Suppressor macrophage treated with lipopolysaccharide for 4 hours (primary cell): ENCODE measurements around the gene KRTAP2-2.

Experiments used
- DNase-seq: peaks from one replicate; pipeline ENCODE4 v3.0.0-alpha.2; 2020

Gene KRTAP2-2

GRCh38 chr17:41020336-41020735 is 34.7 kb downstream of the KRTAP2-2 start:
- DNase-seq: no peak

GRCh38 chr17:41019415-41019814 is 35.6 kb downstream of the KRTAP2-2 start:
- DNase-seq: no peak

GRCh38 chr17:41018541-41018940 is 36.5 kb downstream of the KRTAP2-2 start:
- DNase-seq: no peak

DNA sequence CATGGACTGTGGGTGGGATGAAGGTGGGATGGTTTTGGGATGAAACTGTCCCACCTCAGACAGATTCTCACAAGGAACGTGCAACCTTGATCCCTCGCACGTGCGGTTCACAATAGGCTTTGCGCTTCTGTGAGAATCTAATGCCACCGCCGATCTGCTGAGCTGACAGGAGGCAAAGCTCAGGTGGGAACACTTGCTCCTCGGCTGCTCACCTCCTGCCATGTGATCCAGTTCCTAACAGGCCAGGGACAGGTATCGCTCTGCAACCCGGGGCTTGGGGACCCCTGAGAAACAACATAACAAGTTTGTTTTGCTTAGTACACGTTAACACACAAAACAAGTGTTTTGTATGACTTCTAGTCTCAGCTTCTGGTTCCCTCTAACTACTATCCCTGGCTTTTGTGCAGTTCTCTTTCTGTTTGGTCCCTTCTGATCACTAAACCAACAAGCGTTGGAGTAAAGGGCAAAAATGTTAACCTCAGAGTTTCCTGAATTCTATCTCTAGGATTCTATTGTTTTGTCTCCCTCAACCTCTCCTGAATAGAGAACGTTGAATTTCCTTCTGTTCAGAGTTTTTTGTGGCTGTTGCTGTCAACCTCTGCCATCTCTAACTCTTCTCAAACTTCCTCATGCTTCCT is 38.3 kb downstream of the KRTAP2-2 start:
- DNase-seq: no peak

- DNase-seq: no peak
Measured at GRCh38 chr17:41015454-41015853, 39.6 kb downstream of the KRTAP2-2 start.

GRCh38 chr17:41013606-41014005 is 41.4 kb downstream of the KRTAP2-2 start:
- DNase-seq: no peak

- no peak for DNase-seq
Measured at GRCh38 chr17:41013181-41013580, 41.8 kb downstream of the KRTAP2-2 start.

- no peak for DNase-seq
Measured at GRCh38 chr17:41012326-41013120, 42.5 kb downstream of the KRTAP2-2 start.

- no peak for DNase-seq
Measured at GRCh38 chr17:41010441-41010840, 44.6 kb downstream of the KRTAP2-2 start.

DNA sequence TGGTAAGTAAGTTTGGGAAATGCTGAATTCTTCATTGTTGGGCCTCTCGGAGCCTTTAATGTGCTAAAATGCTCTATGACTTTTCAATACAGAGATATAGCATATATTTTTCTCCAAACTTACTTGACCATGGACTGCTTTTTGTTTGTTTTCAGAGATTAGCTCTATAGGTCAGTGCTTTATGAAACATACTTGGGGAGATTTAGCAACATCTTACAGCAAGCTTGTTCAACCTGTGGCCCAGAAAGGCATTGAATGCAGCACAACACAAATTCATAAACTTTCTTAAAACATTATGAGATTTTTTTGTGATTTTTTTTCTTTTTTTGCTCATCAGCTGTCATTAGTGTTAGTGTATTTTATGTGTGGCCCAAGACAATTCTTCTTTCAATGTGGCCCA is 45.1 kb downstream of the KRTAP2-2 start:
- DNase-seq: no peak

DNA sequence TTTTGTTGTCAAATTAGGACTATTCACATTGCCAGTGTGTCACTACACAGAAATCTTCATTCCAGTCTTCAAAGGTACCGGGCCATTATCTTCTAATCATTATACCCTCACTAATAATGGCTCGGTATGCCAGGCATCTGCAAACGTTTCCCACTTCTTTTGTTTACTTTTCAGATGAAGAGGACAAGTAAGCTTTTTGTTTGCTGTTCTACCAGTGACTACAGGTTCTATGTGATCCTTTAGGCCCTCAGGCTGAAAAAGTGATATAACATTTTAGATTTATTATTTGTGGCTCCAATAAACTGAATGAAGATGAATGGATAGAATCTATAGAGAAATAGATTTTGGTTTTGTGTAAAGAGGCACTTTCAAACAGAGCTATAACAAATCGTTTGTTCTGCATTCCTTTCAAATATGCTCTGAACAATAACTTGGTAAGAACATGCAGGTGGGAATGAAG is 45.7 kb downstream of the KRTAP2-2 start:
- no peak for DNase-seq

GRCh38 chr17:41008811-41009210 is 46.2 kb downstream of the KRTAP2-2 start, which contains the start of gene KRTAP3-1:
Gene KRTAP3-1, minus strand, starts transcription at chr17:41009128. Its CDS starts 54 bp downstream, at chr17:41009074.
- DNase-seq: no peak
